ENCODE data around the gene ZNF423. TPM values are rescaled to one million over a fixed set of nuclear protein-coding genes. Genes with fewer than 3 reads are reported as not detected.

Gene ZNF423
- total RNA-seq, 1 donor from 2014 or later, result 16.7 TPM

GRCh38 chr16:49531931-49532840 is 323.7 kb downstream of the ZNF423 start:
- Histone ChIP-seq H3K4me1 (ENCODE audit: control insufficient read depth in 3 of 3, insufficient read depth in 3 of 3, low read length in 3 of 3) (peaks cover 6 to 24% (median 7%) of the 10 kb centered on the region in 3 donors), H3K36me3 (ENCODE audit: control insufficient read depth in 3 of 3, insufficient read depth in 3 of 3, low read length in 3 of 3) (no peaks in the 10 kb centered on the region), H3K9ac (ENCODE audit: low read depth in 1 of 3, low read length in 3 of 3) (no peak overlapping the region), H3K4me3 (ENCODE audit: low read length in 3 of 3) (no peak overlapping the region), H3K9me3 (ENCODE audit: control insufficient read depth in 3 of 3, low read length in 3 of 3) (no peaks in the 10 kb centered on the region), H3K27me3 (ENCODE audit: control insufficient read depth in 3 of 3, insufficient read depth in 3 of 3, low read length in 3 of 3) (no peaks in the 10 kb centered on the region), H3K27ac (ENCODE audit: low read depth, low read length) (peak overlapping the region; percentile 59)

- Histone ChIP-seq H3K27me3 (ENCODE audit: control insufficient read depth in 3 of 3, insufficient read depth in 3 of 3, low read length in 3 of 3) (no peaks in the 10 kb centered on the region), H3K4me3 (ENCODE audit: low read length in 3 of 3) (no peak overlapping the region), H3K36me3 (ENCODE audit: control insufficient read depth in 3 of 3, insufficient read depth in 3 of 3, low read length in 3 of 3) (no peaks in the 10 kb centered on the region), H3K4me1 (ENCODE audit: control insufficient read depth in 3 of 3, insufficient read depth in 3 of 3, low read length in 3 of 3) (peaks cover 6 to 19% (median 7%) of the 10 kb centered on the region in 3 donors), H3K9ac (ENCODE audit: low read depth in 1 of 3, low read length in 3 of 3) (no peak overlapping the region), H3K27ac (ENCODE audit: low read depth, low read length) (no peak overlapping the region), H3K9me3 (ENCODE audit: control insufficient read depth in 3 of 3, low read length in 3 of 3) (no peaks in the 10 kb centered on the region)
Observed at GRCh38 chr16:49531425-49531824, 324.5 kb downstream of the ZNF423 start.

GRCh38 chr16:49530427-49530970 is 325.4 kb downstream of the ZNF423 start:
- no peaks in the 10 kb centered on the region for H3K27me3 ChIP-seq (ENCODE audit: control insufficient read depth in 3 of 3, insufficient read depth in 3 of 3, low read length in 3 of 3)
- H3K9ac ChIP-seq (ENCODE audit: low read depth in 1 of 3, low read length in 3 of 3), result no peak overlapping the region
- peaks cover 6 to 19% (median 7%) of the 10 kb centered on the region in 3 donors for H3K4me1 ChIP-seq (ENCODE audit: control insufficient read depth in 3 of 3, insufficient read depth in 3 of 3, low read length in 3 of 3)

GRCh38 chr16:49529411-49530045 is 326.4 kb downstream of the ZNF423 start:
- Histone ChIP-seq H3K9ac (ENCODE audit: low read depth in 1 of 3, low read length in 3 of 3) (no peak overlapping the region), H3K9me3 (ENCODE audit: control insufficient read depth in 3 of 3, low read length in 3 of 3) (no peaks in the 10 kb centered on the region), H3K4me1 (ENCODE audit: control insufficient read depth in 3 of 3, insufficient read depth in 3 of 3, low read length in 3 of 3) (peaks cover 7 to 19% (median 8%) of the 10 kb centered on the region in 3 donors), H3K27me3 (ENCODE audit: control insufficient read depth in 3 of 3, insufficient read depth in 3 of 3, low read length in 3 of 3) (no peaks in the 10 kb centered on the region), H3K27ac (ENCODE audit: low read depth, low read length) (no peak overlapping the region), H3K36me3 (ENCODE audit: control insufficient read depth in 3 of 3, insufficient read depth in 3 of 3, low read length in 3 of 3) (peaks cover 0 to 2% (median 2%) of the 10 kb centered on the region in 3 donors), H3K4me3 (ENCODE audit: low read length in 3 of 3) (no peak overlapping the region)

More at GRCh38 chr16:49530427-49530970, 325.4 kb downstream of the ZNF423 start:
- H3K4me3 ChIP-seq (ENCODE audit: low read length in 3 of 3), result no peak overlapping the region
- no peaks in the 10 kb centered on the region for H3K36me3 ChIP-seq (ENCODE audit: control insufficient read depth in 3 of 3, insufficient read depth in 3 of 3, low read length in 3 of 3)
- no peak overlapping the region for H3K27ac ChIP-seq (ENCODE audit: low read depth, low read length)
- H3K9me3 ChIP-seq (ENCODE audit: control insufficient read depth in 3 of 3, low read length in 3 of 3), result no peaks in the 10 kb centered on the region

- Histone ChIP-seq H3K36me3 (ENCODE audit: control insufficient read depth in 3 of 3, insufficient read depth in 3 of 3, low read length in 3 of 3) (peaks cover 0 to 2% (median 2%) of the 10 kb centered on the region in 3 donors), H3K4me3 (ENCODE audit: low read length in 3 of 3) (no peak overlapping the region), H3K27me3 (ENCODE audit: control insufficient read depth in 3 of 3, insufficient read depth in 3 of 3, low read length in 3 of 3) (no peaks in the 10 kb centered on the region), H3K9me3 (ENCODE audit: control insufficient read depth in 3 of 3, low read length in 3 of 3) (no peaks in the 10 kb centered on the region), H3K9ac (ENCODE audit: low read depth in 1 of 3, low read length in 3 of 3) (no peak overlapping the region), H3K4me1 (ENCODE audit: control insufficient read depth in 3 of 3, insufficient read depth in 3 of 3, low read length in 3 of 3) (peaks cover 7 to 19% (median 8%) of the 10 kb centered on the region in 3 donors), H3K27ac (ENCODE audit: low read depth, low read length) (no peak overlapping the region)
Observed at GRCh38 chr16:49528866-49529288, 327.0 kb downstream of the ZNF423 start.

- Histone ChIP-seq H3K4me1 (ENCODE audit: control insufficient read depth in 3 of 3, insufficient read depth in 3 of 3, low read length in 3 of 3) (peaks cover 7 to 19% (median 8%) of the 10 kb centered on the region in 3 donors), H3K27me3 (ENCODE audit: control insufficient read depth in 3 of 3, insufficient read depth in 3 of 3, low read length in 3 of 3) (no peaks in the 10 kb centered on the region), H3K27ac (ENCODE audit: low read depth, low read length) (peak overlapping the region; percentile 17), H3K9me3 (ENCODE audit: control insufficient read depth in 3 of 3, low read length in 3 of 3) (no peaks in the 10 kb centered on the region), H3K9ac (ENCODE audit: low read depth in 1 of 3, low read length in 3 of 3) (peak overlapping the region in 2 of 3 donors; percentile 55 to 58), H3K36me3 (ENCODE audit: control insufficient read depth in 3 of 3, insufficient read depth in 3 of 3, low read length in 3 of 3) (peaks cover 5 to 7% (median 6%) of the 10 kb centered on the region in 3 donors), H3K4me3 (ENCODE audit: low read length in 3 of 3) (peak overlapping the region; percentile 30 to 54 (median 48))
Observed at GRCh38 chr16:49528060-49528865, 327.6 kb downstream of the ZNF423 start.

GRCh38 chr16:49527611-49528010 is 328.3 kb downstream of the ZNF423 start:
- H3K9me3 ChIP-seq (ENCODE audit: control insufficient read depth in 3 of 3, low read length in 3 of 3), result no peaks in the 10 kb centered on the region

GRCh38 chr16:49526860-49527365 is 329.0 kb downstream of the ZNF423 start:
- H3K4me3 ChIP-seq (ENCODE audit: low read length in 3 of 3), result no peak overlapping the region
- no peak overlapping the region for H3K9ac ChIP-seq (ENCODE audit: low read depth in 1 of 3, low read length in 3 of 3)
- peaks cover 18 to 19% (median 18%) of the 10 kb centered on the region in 3 donors for H3K36me3 ChIP-seq (ENCODE audit: control insufficient read depth in 3 of 3, insufficient read depth in 3 of 3, low read length in 3 of 3)
- no peaks in the 10 kb centered on the region for H3K27me3 ChIP-seq (ENCODE audit: control insufficient read depth in 3 of 3, insufficient read depth in 3 of 3, low read length in 3 of 3)
- H3K27ac ChIP-seq (ENCODE audit: low read depth, low read length), result no peak overlapping the region
- peaks cover 7 to 13% (median 8%) of the 10 kb centered on the region in 3 donors for H3K4me1 ChIP-seq (ENCODE audit: control insufficient read depth in 3 of 3, insufficient read depth in 3 of 3, low read length in 3 of 3)
- no peaks in the 10 kb centered on the region for H3K9me3 ChIP-seq (ENCODE audit: control insufficient read depth in 3 of 3, low read length in 3 of 3)

More at GRCh38 chr16:49527611-49528010, 328.3 kb downstream of the ZNF423 start:
- Histone ChIP-seq H3K4me3 (ENCODE audit: low read length in 3 of 3) (peak overlapping the region in 2 of 3 donors; percentile 48 to 54), H3K36me3 (ENCODE audit: control insufficient read depth in 3 of 3, insufficient read depth in 3 of 3, low read length in 3 of 3) (peaks cover 11 to 13% (median 11%) of the 10 kb centered on the region in 3 donors), H3K27ac (ENCODE audit: low read depth, low read length) (peak overlapping the region; percentile 17), H3K4me1 (ENCODE audit: control insufficient read depth in 3 of 3, insufficient read depth in 3 of 3, low read length in 3 of 3) (peaks cover 7 to 13% (median 8%) of the 10 kb centered on the region in 3 donors), H3K9ac (ENCODE audit: low read depth in 1 of 3, low read length in 3 of 3) (peak overlapping the region in 2 of 3 donors; percentile 55 to 58), H3K27me3 (ENCODE audit: control insufficient read depth in 3 of 3, insufficient read depth in 3 of 3, low read length in 3 of 3) (no peaks in the 10 kb centered on the region)

- Histone ChIP-seq H3K4me1 (ENCODE audit: control insufficient read depth in 3 of 3, insufficient read depth in 3 of 3, low read length in 3 of 3) (peaks cover 5 to 13% (median 7%) of the 10 kb centered on the region in 3 donors), H3K27ac (ENCODE audit: low read depth, low read length) (no peak overlapping the region), H3K9ac (ENCODE audit: low read depth in 1 of 3, low read length in 3 of 3) (no peak overlapping the region)
Observed at GRCh38 chr16:49524947-49525315, 331.0 kb downstream of the ZNF423 start.

More at GRCh38 chr16:49524947-49525315, 331.0 kb downstream of the ZNF423 start:
- Histone ChIP-seq H3K9me3 (ENCODE audit: control insufficient read depth in 3 of 3, low read length in 3 of 3) (no peaks in the 10 kb centered on the region), H3K4me3 (ENCODE audit: low read length in 3 of 3) (no peak overlapping the region), H3K27me3 (ENCODE audit: control insufficient read depth in 3 of 3, insufficient read depth in 3 of 3, low read length in 3 of 3) (no peaks in the 10 kb centered on the region), H3K36me3 (ENCODE audit: control insufficient read depth in 3 of 3, insufficient read depth in 3 of 3, low read length in 3 of 3) (peaks cover 24 to 26% (median 25%) of the 10 kb centered on the region in 3 donors)
